ENCODE measurements around the gene CD200R1L. TPM values are rescaled to one million over a fixed set of nuclear protein-coding genes. Genes with fewer than 3 reads are reported as not detected.
A peak's percentile ranks its signal among the peaks of the same experiment; 100 is the strongest.

Gene CD200R1L
- total and polyA plus RNA-seq, 2 of the 4 experiments (the other 2 are of a cell fraction), result not detected

GRCh38 chr3:112818289-112818688 lies 28.4 kb downstream of the CD200R1L start:
- Histone ChIP-seq H2BK120ac (ENCODE audit: low read depth, low read length) (peak overlapping the region; percentile 78), H3K4me3 (ENCODE audit: insufficient read depth, low read depth, low read length) (no peak overlapping the region), H3K23ac (ENCODE audit: low read depth, low read length) (no peak overlapping the region), H3K4me2 (ENCODE audit: low read depth, low read length) (peak overlapping the region; percentile 6; the same call in 1 of the 2 replicates), H4K5ac (ENCODE audit: low read depth, low read length) (no peak overlapping the region), H3K79me1 (ENCODE audit: low read depth in 1 of 2, low read length in 2 of 2) (no peaks in the 10 kb centered on the region), H3K27ac (ENCODE audit: insufficient read depth, low read length) (peak overlapping the region; percentile 78), H3K18ac (ENCODE audit: low read depth, low read length) (peak overlapping the region; percentile 16; the same call in 1 of the 2 replicates), H3K9me3 (ENCODE audit: control insufficient read depth, insufficient read depth, low read length) (no peaks in the 10 kb centered on the region), H2BK20ac (ENCODE audit: low read depth, low read length) (peak overlapping the region; percentile 43), H2BK5ac (ENCODE audit: low read depth, low read length, poor library complexity, severe bottlenecking) (peak overlapping the region; percentile 65), H4K8ac (ENCODE audit: low read depth in 2 of 2, low read length in 2 of 2) (peak overlapping the region; percentile 31 to 85; a peak in 2 of 4 replicates), H3K9ac (ENCODE audit: low read depth, low read length) (no peak overlapping the region), H3K9me1 (ENCODE audit: insufficient read depth, low read length) (peaks cover 10% of the 10 kb centered on the region), H4K91ac (ENCODE audit: insufficient read depth, low read depth, low read length) (peak overlapping the region; percentile 75), H4K20me1 (ENCODE audit: insufficient read depth, low read length) (no peaks in the 10 kb centered on the region), H3K4ac (ENCODE audit: low read depth, low read length) (no peak overlapping the region), H2AK5ac (ENCODE audit: low read depth, low read length) (no peak overlapping the region), H3K14ac (replicated peaks; ENCODE audit: low read depth, low read length) (no peak overlapping the region), H2BK15ac (ENCODE audit: low read depth, low read length) (peak overlapping the region; percentile 82; the same call in 1 of the 3 replicates), H3K36me3 (ENCODE audit: control insufficient read depth, insufficient read depth, low read length) (no peaks in the 10 kb centered on the region), H2AK9ac (replicated peaks; ENCODE audit: low read depth, low read length, poor library complexity) (no peak overlapping the region), H3K27me3 (ENCODE audit: control insufficient read depth, insufficient read depth, low read length) (no peaks in the 10 kb centered on the region), H2AFZ (replicated peaks; ENCODE audit: low read length, poor library complexity) (no peak overlapping the region), H3K4me1 (ENCODE audit: control insufficient read depth, insufficient read depth, low read length) (peaks cover 24% of the 10 kb centered on the region), H3K56ac (ENCODE audit: extremely low read depth, insufficient read depth, low read length) (0 out of 2 replicates have a peak overlapping the region, but pooled peaks have one; percentile 26)
- no TSS peak for BruUV-seq (replicated peaks)
- no CpG with 5 or more reads among the region's 1 CpG for WGBS, 2 experiments (ENCODE audit: extremely low coverage in 2 of 2, insufficient read length in 1 of 2)
- ChIA-PET POLR2A (ENCODE audit: unreplicated experiment) (no interaction called here), CTCF (interaction anchor here (1.1 to 1.6 kb wide), 3 partner anchors 84 to 175 kb away, joined by 3 to 11 read pairs (median 4); no protein-coding TSS in a partner anchor)
- intact Hi-C loops (cut with micrococcal nuclease), result loop anchor here (2.0 kb wide), 1 partner anchor 161 kb away; no protein-coding TSS in a partner anchor
- peak; percentile 79 for DNase-seq
- in situ Hi-C loops (cut with MboI; ENCODE audit: low sequenced_read_pairs), result loop anchor here (10.0 kb wide), 1 partner anchor 243 kb away; no protein-coding TSS in a partner anchor
- dilution Hi-C loops (cut with HindIII; ENCODE audit: low sequenced_read_pairs, unreplicated experiment), result no loop called here
- TF ChIP-seq RAD21 (IDR thresholded peaks at IDR 0.05; ENCODE audit: low read length), result no peak
- TF ChIP-seq MAFK (IDR thresholded peaks at IDR 0.05; ENCODE audit: low read depth, low read length), result peak; percentile 59
- TF ChIP-seq FOS (IDR thresholded peaks at IDR 0.05; ENCODE audit: low read depth, low read length), result peak; percentile 76; the same call in 1 of the 2 replicates
- TF ChIP-seq NFE2L2 (IDR thresholded peaks at IDR 0.05; ENCODE audit: low read depth, low read length), result peak; percentile 73; the same call in 1 of the 2 replicates
- TF ChIP-seq CEBPB (IDR thresholded peaks at IDR 0.05; ENCODE audit: low read depth, low read length), result peak; percentile 94
- no peak for TF ChIP-seq POLR2A (IDR thresholded peaks at IDR 0.05; ENCODE audit: low read depth, low read length)
- ATAC-seq (ENCODE audit: low read depth), result peak; percentile 38
